HFFc6 (cell line): Measurements from ENCODE around the gene HIBCH. TPM values are rescaled to one million over a fixed set of nuclear protein-coding genes. Genes with fewer than 3 reads are reported as not detected.

Experiments used
- DNase-seq: peaks from one replicate; pipeline ENCODE4 v3.0.0-alpha.2; 2018
- H3K27ac Mint-ChIP-seq: 2 replicates; pipeline ENCODE4 v1.8.0; 2020; ENCODE audit warnings: mild to moderate bottlenecking, mixed read lengths
- H3K27me3 Mint-ChIP-seq: 2 replicates; pipeline ENCODE4 v1.8.0; 2021; ENCODE audit warnings: mild to moderate bottlenecking, moderate library complexity, mixed read lengths; ENCODE audit not compliant: insufficient read depth
- H3K36me3 Mint-ChIP-seq: 2 replicates; pipeline ENCODE4 v1.8.0; 2021; ENCODE audit warnings: low read depth, mixed read lengths
- H3K4me1 Mint-ChIP-seq: 2 replicates; pipeline ENCODE4 v1.8.0; 2020; ENCODE audit warnings: low read depth, mixed read lengths
- H3K4me3 Mint-ChIP-seq: 2 replicates; pipeline ENCODE4 v1.8.0; 2020; ENCODE audit warnings: mild to moderate bottlenecking, moderate library complexity, mixed read lengths
- H3K9me3 Mint-ChIP-seq: 2 replicates; pipeline ENCODE4 v1.8.0; 2020; ENCODE audit warnings: mild to moderate bottlenecking, mixed read lengths
- total RNA-seq, 6 experiments: library from RNA; stranded (reverse); fragmentation: NEBNext Ultra II Directional; extraction: Animal tissue kit (Norgen Biotek cat#: 25700); gene quantifications; 2 replicates in 1 of 6; 3 replicates in 5 of 6; pipeline ENCODE4 v1.2.3, GENCODE V29; 2021
- TF ChIP-seq, protein P1 (sequence below): fragments of 200-600 bp; sonication (generic); IDR thresholded peaks from 2 replicates; pipeline ENCODE4 v1.5.0; 2021; ENCODE audit warnings: antibody characterized with exemption, mild to moderate bottlenecking

Gene HIBCH
- total RNA-seq, 6 experiments from 2014 or later: 14.6 to 20.5 (median 17.2) TPM

DNA sequence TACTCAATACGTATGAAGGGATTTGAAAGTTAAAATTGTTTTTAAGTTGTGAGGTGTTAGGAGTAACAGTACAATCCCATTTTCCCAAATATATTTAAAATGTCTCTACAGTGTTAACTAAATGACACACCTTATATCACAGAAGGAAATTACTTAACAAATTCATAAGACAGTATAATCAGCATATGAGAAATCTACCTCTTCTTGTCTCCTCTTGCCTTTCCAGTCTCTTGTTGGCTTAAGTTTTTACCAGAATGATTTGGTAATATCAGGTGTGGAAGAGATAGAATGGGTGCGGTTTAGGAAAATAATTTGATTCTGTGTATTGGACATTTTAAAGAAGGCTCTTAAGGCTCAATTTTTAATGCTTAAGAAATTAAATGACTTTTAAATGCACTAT is 14.3 kb upstream of the HIBCH start:
- Mint-ChIP-seq H3K4me3 (no peak overlapping the region), H3K9me3 (no peaks in the 10 kb centered on the region), H3K27ac (no peak overlapping the region), H3K27me3 (no peaks in the 10 kb centered on the region; the same call in 1 of the 2 replicates), H3K36me3 (no peaks in the 10 kb centered on the region), H3K4me1 (peaks cover 14% of the 10 kb centered on the region)
- DNase-seq: no peak
- TF ChIP-seq, protein P1, sequence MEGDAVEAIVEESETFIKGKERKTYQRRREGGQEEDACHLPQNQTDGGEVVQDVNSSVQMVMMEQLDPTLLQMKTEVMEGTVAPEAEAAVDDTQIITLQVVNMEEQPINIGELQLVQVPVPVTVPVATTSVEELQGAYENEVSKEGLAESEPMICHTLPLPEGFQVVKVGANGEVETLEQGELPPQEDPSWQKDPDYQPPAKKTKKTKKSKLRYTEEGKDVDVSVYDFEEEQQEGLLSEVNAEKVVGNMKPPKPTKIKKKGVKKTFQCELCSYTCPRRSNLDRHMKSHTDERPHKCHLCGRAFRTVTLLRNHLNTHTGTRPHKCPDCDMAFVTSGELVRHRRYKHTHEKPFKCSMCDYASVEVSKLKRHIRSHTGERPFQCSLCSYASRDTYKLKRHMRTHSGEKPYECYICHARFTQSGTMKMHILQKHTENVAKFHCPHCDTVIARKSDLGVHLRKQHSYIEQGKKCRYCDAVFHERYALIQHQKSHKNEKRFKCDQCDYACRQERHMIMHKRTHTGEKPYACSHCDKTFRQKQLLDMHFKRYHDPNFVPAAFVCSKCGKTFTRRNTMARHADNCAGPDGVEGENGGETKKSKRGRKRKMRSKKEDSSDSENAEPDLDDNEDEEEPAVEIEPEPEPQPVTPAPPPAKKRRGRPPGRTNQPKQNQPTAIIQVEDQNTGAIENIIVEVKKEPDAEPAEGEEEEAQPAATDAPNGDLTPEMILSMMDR: no peak

DNA sequence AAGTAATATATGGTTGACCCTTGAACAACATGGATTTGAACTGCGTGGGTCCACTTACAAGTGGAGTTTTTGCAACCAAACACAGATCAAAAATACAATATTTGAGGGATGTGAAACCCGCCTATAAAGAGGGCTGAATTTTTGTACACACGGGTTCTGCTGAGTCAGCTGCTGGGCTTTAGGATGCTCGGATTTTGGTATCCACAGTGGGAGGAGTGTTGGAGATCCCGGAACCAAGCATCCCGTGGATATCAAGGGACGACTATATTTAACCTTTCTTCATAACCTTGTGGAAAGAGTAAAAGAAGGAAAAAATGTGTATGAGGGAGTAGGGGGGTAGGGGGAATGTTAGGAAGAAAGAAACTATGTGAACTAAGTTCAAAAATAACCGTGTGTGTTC is 13.8 kb upstream of the HIBCH start:
- no peaks in the 10 kb centered on the region; the same call in 1 of the 2 replicates for H3K27me3 Mint-ChIP-seq
- H3K9me3 Mint-ChIP-seq: no peaks in the 10 kb centered on the region
- H3K36me3 Mint-ChIP-seq: no peaks in the 10 kb centered on the region
- TF ChIP-seq, protein P1: no peak
- no peak for DNase-seq
- H3K27ac Mint-ChIP-seq: no peak overlapping the region
- H3K4me1 Mint-ChIP-seq: peaks cover 14% of the 10 kb centered on the region
- H3K4me3 Mint-ChIP-seq: no peak overlapping the region

GRCh38 chr2:190328573-190329147 is 9.0 kb upstream of the HIBCH start:
- TF ChIP-seq, protein P1: peak; percentile 61
- H3K4me3 Mint-ChIP-seq: no peak overlapping the region
- H3K4me1 Mint-ChIP-seq: 0 out of 2 replicates have a peak, but pooled peaks cover 5% of the 10 kb centered on the region
- no peak for DNase-seq
- H3K27me3 Mint-ChIP-seq: peaks cover 2% of the 10 kb centered on the region
- no peaks in the 10 kb centered on the region for H3K36me3 Mint-ChIP-seq
- H3K9me3 Mint-ChIP-seq: no peaks in the 10 kb centered on the region
- no peak overlapping the region for H3K27ac Mint-ChIP-seq

DNA sequence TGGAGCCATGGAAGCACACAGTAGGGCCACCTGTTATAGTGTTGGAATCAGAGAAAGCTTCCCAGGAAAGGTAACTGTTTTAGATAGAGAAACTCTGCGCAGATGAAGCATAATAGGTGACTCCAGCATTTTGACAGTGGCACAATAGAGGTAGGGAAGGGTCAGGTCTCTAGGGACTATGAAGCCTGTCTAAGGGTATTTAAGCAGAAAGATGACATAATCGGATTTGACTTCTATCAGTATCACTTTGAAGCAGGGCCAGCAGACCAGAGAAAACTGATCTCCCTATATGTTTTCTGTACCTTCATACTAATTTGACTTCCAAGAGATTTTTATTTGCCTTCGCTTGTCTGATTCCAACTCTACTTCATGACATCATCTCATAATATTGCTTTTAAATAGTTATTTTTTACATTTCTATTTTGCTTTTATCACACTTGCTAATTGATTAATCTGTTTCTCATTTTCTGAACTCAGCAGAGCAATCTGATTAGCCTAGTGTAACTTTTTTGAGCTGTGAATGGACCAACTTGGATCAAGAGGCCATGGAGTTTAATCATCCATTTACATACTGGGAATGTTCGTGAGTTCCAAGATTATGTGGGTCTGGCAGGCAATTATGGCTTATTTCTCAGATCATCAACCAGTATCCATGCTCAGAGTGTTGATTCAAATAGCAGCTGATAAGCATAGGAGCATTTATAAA is 8.4 kb upstream of the HIBCH start:
- Mint-ChIP-seq H3K36me3 (no peaks in the 10 kb centered on the region), H3K9me3 (no peaks in the 10 kb centered on the region), H3K4me1 (0 out of 2 replicates have a peak, but pooled peaks cover 5% of the 10 kb centered on the region), H3K4me3 (no peak overlapping the region), H3K27ac (no peak overlapping the region), H3K27me3 (peaks cover 2% of the 10 kb centered on the region)
- TF ChIP-seq, protein P1: no peak
- no peak for DNase-seq

GRCh38 chr2:190325588-190325987 is 6.0 kb upstream of the HIBCH start:
- Mint-ChIP-seq H3K4me1 (peaks cover 9% of the 10 kb centered on the region), H3K27me3 (peaks cover 2% of the 10 kb centered on the region), H3K9me3 (no peaks in the 10 kb centered on the region), H3K4me3 (no peak overlapping the region), H3K36me3 (no peaks in the 10 kb centered on the region), H3K27ac (no peak overlapping the region)
- TF ChIP-seq, protein P1: no peak
- no peak for DNase-seq
